HEK293T (cell line): ENCODE results near the gene GKAP1.

ENCODE experiments used
- ARNT ChIP-seq: fragments of 450-650 bp; IDR thresholded peaks from 2 replicates; pipeline ENCODE4 v1.6.1; 2017; ENCODE audit warnings: mild to moderate bottlenecking
- HDGF ChIP-seq: fragments of 450-650 bp; IDR thresholded peaks from 2 replicates; pipeline ENCODE4 v1.6.1; 2017; ENCODE audit warnings: antibody characterized with exemption, borderline replicate concordance
- NFRKB ChIP-seq: fragments of 450-650 bp; IDR thresholded peaks from 2 replicates; pipeline ENCODE4 v1.6.1; 2016; ENCODE audit warnings: mild to moderate bottlenecking, moderate library complexity
- SUZ12 ChIP-seq: fragments of 450-650 bp; IDR thresholded peaks from 2 replicates; pipeline ENCODE4 v1.6.1; 2016; ENCODE audit warnings: mild to moderate bottlenecking

- TF ChIP-seq SUZ12 (no peak), NFRKB (no peak), ARNT (no peak), HDGF (no peak)
Measured at GRCh38 chr9:83707768-83708514, 109.6 kb downstream of the GKAP1 start, which contains the start of gene UBQLN1.
